Activated CD4-positive, alpha-beta T cell treated with anti-CD3 and anti-CD28 coated beads, Interleukin-2, amount 10 ng/mL, durations not matched to agents 24 days and 14 days (primary cell): Measurements from ENCODE around the gene HSPB7. TPM values are rescaled to one million over a fixed set of nuclear protein-coding genes. Genes with fewer than 3 reads are reported as not detected.
"Not testable (repeated sequence)": the region's sequence is repeated elsewhere in the genome, so short reads cannot be mapped to it uniquely, and the experiment has no call there.

ENCODE experiments used
- DNase-seq: peaks from one replicate; pipeline ENCODE4 v3.0.0; 2022
- H3K27ac Mint-ChIP-seq: one replicate; pipeline ENCODE4 v1.8.0; 2022; ENCODE audit warnings: mild to moderate bottlenecking, mixed read lengths
- H3K27me3 Mint-ChIP-seq: one replicate; pipeline ENCODE4 v1.8.0; 2022; ENCODE audit warnings: mixed read lengths
- H3K36me3 Mint-ChIP-seq: one replicate; pipeline ENCODE4 v1.8.0; 2022; ENCODE audit warnings: low read depth, mild to moderate bottlenecking, mixed read lengths
- H3K4me1 Mint-ChIP-seq: one replicate; pipeline ENCODE4 v1.8.0; 2021; ENCODE audit warnings: mixed read lengths
- H3K4me3 Mint-ChIP-seq: one replicate; pipeline ENCODE4 v1.8.0; 2022; ENCODE audit warnings: mild to moderate bottlenecking, moderate library complexity, mixed read lengths
- H3K9me3 Mint-ChIP-seq: one replicate; pipeline ENCODE4 v1.8.0; 2021; ENCODE audit warnings: mixed read lengths
- intact Hi-C: fragments of 100-400 bp; cut with micrococcal nuclease; formaldehyde crosslinking; loops from one replicate; pipeline ENCODE4 v1.15.1; 2023
- total RNA-seq: library from RNA; stranded (reverse); gene quantifications from 2 replicates; pipeline ENCODE4 v1.2.3, GENCODE V29; 2022

Gene HSPB7
- total RNA-seq, 1 donor from 2014 or later: not detected

GRCh38 chr1:16056521-16056912, 38.7 kb upstream of the HSPB7 start:
- DNase-seq, H3K27me3 Mint-ChIP-seq, H3K9me3 Mint-ChIP-seq, H3K4me3 Mint-ChIP-seq, H3K4me1 Mint-ChIP-seq, H3K36me3 Mint-ChIP-seq, H3K27ac Mint-ChIP-seq: not testable (repeated sequence)
- intact Hi-C loops: loop anchor here (1.0 kb wide), 2 partner anchors 47 to 264 kb away; no protein-coding TSS in a partner anchor

DNA sequence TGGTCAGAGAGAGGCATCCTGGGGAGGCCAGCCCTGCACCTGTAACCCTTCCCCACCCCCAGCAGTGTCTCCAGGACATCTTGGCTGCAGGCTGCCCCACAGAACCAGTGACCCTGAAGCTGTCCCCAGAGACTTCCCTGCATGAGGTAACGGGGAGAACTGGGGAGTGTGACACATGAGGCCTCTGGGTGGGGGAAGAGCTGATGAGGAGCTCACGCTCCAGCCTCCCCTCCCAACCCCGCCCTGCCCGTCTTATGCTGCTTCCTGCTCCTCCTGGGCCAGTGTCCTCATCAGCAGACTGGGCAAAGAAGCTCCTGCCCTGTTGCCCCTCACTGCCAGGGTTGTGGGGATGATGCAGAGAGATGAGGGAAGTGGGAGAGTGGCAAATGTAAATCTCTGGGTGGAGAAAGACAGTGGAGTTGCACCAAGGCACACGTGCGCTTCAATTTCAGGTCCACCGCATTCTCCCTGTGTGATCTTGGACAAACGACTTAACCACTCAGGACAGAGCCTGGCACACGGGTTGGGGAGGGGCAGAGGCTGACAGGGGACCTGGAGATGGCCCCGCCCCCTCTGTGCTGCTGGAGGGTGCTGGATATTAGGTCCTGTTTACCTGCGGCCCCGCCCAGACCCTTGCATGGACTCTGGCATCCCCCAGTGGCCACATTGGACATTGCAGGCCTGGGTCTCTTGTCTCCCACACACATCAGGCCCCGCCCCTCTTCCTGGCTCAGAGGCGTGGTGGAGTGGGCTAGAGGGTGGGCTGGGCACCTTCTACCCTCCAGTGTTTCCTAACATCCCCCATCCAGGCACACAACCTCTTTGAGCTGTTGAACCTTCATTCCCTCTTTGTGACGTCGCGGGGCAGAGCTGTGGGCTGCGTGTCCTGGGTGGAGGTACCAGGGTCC, 38.0 kb upstream of the HSPB7 start:
- no peak overlapping the region for H3K27ac Mint-ChIP-seq
- H3K9me3 Mint-ChIP-seq: no peaks in the 10 kb centered on the region
- H3K27me3 Mint-ChIP-seq: peaks cover 7% of the 10 kb centered on the region
- intact Hi-C loops: loop anchor here (1.0 kb wide), 2 partner anchors 47 to 264 kb away; no protein-coding TSS in a partner anchor
- H3K4me1 Mint-ChIP-seq: peaks cover 6% of the 10 kb centered on the region
- H3K36me3 Mint-ChIP-seq: no peaks in the 10 kb centered on the region
- DNase-seq: peak; percentile 96
- no peak overlapping the region for H3K4me3 Mint-ChIP-seq

GRCh38 chr1:16054598-16055540, 37.0 kb upstream of the HSPB7 start:
- DNase-seq: no peak
- no peak overlapping the region for H3K4me3 Mint-ChIP-seq
- no peaks in the 10 kb centered on the region for H3K9me3 Mint-ChIP-seq
- H3K36me3 Mint-ChIP-seq: no peaks in the 10 kb centered on the region
- peaks cover 4% of the 10 kb centered on the region for H3K27me3 Mint-ChIP-seq
- peaks cover 6% of the 10 kb centered on the region for H3K4me1 Mint-ChIP-seq
- H3K27ac Mint-ChIP-seq: no peak overlapping the region
- intact Hi-C loops: no loop called here

GRCh38 chr1:16053781-16054502, 36.1 kb upstream of the HSPB7 start:
- intact Hi-C loops: no loop called here
- H3K4me1 Mint-ChIP-seq: peaks cover 6% of the 10 kb centered on the region
- H3K36me3 Mint-ChIP-seq: no peaks in the 10 kb centered on the region
- no peak overlapping the region for H3K4me3 Mint-ChIP-seq
- no peaks in the 10 kb centered on the region for H3K9me3 Mint-ChIP-seq
- H3K27me3 Mint-ChIP-seq: peaks cover 9% of the 10 kb centered on the region
- H3K27ac Mint-ChIP-seq: no peak overlapping the region
- DNase-seq: no peak

DNA sequence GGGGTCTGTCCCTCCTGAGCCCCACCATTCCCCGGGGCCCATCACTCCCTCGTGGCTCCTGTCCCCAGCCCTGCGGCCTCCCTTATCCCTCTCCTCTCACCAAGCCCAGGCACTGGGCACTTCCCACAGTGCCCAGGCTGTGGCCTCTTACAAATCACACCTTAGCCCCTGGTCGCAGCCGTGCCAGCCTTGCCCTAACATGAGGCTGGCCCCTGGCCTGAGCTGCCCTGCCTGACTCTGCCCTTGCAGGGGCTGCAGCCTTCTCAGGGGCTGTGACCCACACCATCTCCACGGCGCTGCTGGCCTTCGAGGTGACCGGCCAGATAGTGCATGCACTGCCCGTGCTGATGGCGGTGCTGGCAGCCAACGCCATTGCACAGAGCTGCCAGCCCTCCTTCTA, 34.1 kb upstream of the HSPB7 start:
- intact Hi-C loops, H3K4me1 Mint-ChIP-seq, H3K36me3 Mint-ChIP-seq, H3K4me3 Mint-ChIP-seq, H3K27me3 Mint-ChIP-seq, DNase-seq, H3K27ac Mint-ChIP-seq, H3K9me3 Mint-ChIP-seq: not testable (repeated sequence)

DNA sequence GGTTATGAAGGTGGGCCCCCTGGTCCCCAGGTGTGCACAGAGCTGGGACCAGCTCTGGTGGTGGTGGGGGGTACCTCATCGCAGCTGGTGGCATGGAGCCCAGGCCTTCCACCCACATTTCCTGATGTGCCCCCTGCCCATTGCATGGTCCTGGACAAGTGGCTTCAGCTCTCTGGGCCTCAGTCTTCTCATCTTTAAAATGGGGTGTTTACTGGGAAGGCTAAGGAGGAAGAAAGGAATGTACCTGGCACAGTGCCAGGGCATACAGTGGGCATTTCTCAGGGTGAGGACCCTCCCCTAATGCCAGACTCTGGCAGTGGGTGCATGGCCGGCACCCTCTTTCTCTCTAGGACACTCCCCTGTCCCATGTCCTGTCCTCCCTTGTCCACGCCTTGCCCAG, 33.2 kb upstream of the HSPB7 start:
- Mint-ChIP-seq H3K36me3 (no peaks in the 10 kb centered on the region), H3K9me3 (no peaks in the 10 kb centered on the region), H3K4me3 (no peak overlapping the region), H3K27ac (no peak overlapping the region), H3K4me1 (peaks cover 4% of the 10 kb centered on the region), H3K27me3 (peaks cover 9% of the 10 kb centered on the region)
- intact Hi-C loops: no loop called here
- DNase-seq: no peak

- Mint-ChIP-seq H3K4me1 (no peaks in the 10 kb centered on the region), H3K4me3 (no peak overlapping the region), H3K27me3 (peaks cover 9% of the 10 kb centered on the region), H3K36me3 (no peaks in the 10 kb centered on the region), H3K9me3 (no peaks in the 10 kb centered on the region), H3K27ac (no peak overlapping the region)
- intact Hi-C loops: no loop called here
- no peak for DNase-seq
Observed at GRCh38 chr1:16050328-16050727, 32.5 kb upstream of the HSPB7 start.

DNA sequence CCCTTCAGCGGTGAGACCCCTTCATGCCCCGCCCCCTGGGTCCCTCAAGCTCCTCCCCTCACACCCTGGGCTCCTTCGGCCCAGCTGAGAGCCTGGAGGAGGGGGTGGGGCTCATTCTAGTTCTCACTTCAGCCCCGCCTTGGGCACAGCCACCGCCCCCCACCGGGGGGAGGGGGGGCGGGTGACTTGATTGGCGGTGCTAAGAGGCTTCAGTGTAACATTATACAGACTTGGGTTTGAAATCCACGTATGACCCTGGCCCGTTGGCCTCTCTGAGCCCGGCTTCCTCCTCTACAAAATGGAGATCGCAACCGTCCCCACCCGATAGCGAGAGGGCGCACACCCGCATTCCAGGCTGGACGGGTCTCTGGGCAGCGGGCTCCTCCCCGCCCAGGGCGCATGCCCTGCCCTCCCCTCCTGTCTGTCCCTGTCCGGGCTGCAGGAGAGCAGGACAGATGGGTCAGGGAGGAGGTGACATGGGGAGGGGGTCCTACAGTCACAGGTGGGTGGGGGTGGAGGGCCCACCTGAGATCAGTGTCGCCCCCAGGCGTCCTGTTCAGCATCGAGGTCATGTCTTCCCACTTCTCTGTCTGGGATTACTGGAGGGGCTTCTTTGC, 30.8 kb upstream of the HSPB7 start:
- no peaks in the 10 kb centered on the region for H3K36me3 Mint-ChIP-seq
- no peak overlapping the region for H3K27ac Mint-ChIP-seq
- H3K9me3 Mint-ChIP-seq: no peaks in the 10 kb centered on the region
- H3K27me3 Mint-ChIP-seq: peaks cover 9% of the 10 kb centered on the region
- H3K4me3 Mint-ChIP-seq: peak overlapping the region; percentile 34
- DNase-seq: peak; percentile 75
- no peaks in the 10 kb centered on the region for H3K4me1 Mint-ChIP-seq
- intact Hi-C loops: no loop called here

DNA sequence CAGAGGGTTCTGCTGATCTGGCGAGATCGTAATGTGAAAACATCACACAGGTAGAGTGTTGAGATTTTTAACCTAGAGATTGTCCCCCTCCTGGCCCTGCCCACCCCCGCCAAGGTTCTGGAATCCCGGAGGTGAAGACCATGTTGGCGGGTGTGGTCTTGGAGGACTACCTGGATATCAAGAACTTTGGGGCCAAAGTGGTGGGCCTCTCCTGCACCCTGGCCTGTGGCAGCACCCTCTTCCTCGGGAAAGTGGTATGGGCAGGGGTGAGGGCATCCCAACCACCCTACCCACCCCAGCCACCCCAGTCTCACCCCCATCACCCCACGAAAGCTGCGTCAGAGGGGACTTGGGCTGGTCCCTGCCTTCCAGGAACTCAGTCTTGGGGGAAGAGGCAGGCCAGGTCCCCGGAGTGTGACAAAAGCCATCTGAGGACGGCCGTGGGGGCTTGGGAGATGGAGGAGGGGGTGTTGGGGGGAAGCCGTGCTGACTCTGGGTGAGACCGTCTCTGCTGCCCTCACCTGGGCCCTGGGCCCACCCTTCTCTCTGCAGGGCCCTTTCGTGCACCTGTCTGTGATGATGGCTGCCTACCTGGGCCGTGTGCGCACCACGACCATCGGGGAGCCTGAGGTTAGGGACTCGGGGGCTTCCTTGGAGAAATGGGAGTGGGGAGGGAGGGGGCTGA, 30.1 kb upstream of the HSPB7 start:
- Mint-ChIP-seq H3K4me3 (no peak overlapping the region), H3K27me3 (peaks cover 9% of the 10 kb centered on the region), H3K36me3 (no peaks in the 10 kb centered on the region), H3K4me1 (no peaks in the 10 kb centered on the region), H3K9me3 (no peaks in the 10 kb centered on the region), H3K27ac (no peak overlapping the region)
- intact Hi-C loops: no loop called here
- DNase-seq: no peak

- intact Hi-C loops: no loop called here
- H3K9me3 Mint-ChIP-seq: no peaks in the 10 kb centered on the region
- H3K4me3 Mint-ChIP-seq: no peak overlapping the region
- H3K36me3 Mint-ChIP-seq: no peaks in the 10 kb centered on the region
- H3K27me3 Mint-ChIP-seq: peaks cover 9% of the 10 kb centered on the region
- H3K4me1 Mint-ChIP-seq: no peaks in the 10 kb centered on the region
- no peak for DNase-seq
- H3K27ac Mint-ChIP-seq: no peak overlapping the region
Observed at GRCh38 chr1:16046842-16047241, 29.0 kb upstream of the HSPB7 start.

DNA sequence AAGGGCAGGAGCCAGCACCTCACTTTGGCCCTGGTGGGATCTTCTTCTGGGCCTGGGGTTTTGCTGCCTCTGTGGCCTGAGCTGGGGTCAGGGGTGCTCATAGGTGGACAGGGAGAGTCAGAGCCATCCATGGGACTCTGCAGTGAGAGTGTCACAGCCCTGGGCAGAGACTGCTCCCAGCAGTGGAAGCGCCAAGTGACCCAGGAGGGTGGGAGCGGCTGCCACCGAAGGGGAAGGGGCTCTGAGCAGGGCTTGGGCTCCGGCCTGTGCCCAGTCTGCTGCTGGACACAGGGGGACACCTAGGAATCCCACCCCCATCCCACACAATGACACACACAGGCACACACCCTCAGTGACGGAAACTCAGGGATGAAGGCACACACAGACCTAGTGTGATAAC, 26.1 kb upstream of the HSPB7 start:
- intact Hi-C loops: no loop called here
- no peaks in the 10 kb centered on the region for H3K36me3 Mint-ChIP-seq
- no peak overlapping the region for H3K27ac Mint-ChIP-seq
- no peaks in the 10 kb centered on the region for H3K9me3 Mint-ChIP-seq
- peaks cover 2% of the 10 kb centered on the region for H3K27me3 Mint-ChIP-seq
- no peaks in the 10 kb centered on the region for H3K4me1 Mint-ChIP-seq
- no peak overlapping the region for H3K4me3 Mint-ChIP-seq
- no peak for DNase-seq

- Mint-ChIP-seq H3K27ac (no peak within 1 kb of the TSS), H3K9me3 (no peaks in the 10 kb centered on the region), H3K27me3 (peaks cover 2% of the 10 kb centered on the region), H3K4me1 (no peaks in the 10 kb centered on the region), H3K36me3 (no peaks in the 10 kb centered on the region), H3K4me3 (no peak within 1 kb of the TSS)
- intact Hi-C loops: no loop called here
- no peak for DNase-seq
Observed at GRCh38 chr1:16043521-16043920, 25.7 kb upstream of the HSPB7 start, which contains the start of gene CLCNKB. Gene CLCNKB, plus strand, starts transcription at chr1:16043782. Its CDS starts 711 bp downstream, at chr1:16044493.

DNA sequence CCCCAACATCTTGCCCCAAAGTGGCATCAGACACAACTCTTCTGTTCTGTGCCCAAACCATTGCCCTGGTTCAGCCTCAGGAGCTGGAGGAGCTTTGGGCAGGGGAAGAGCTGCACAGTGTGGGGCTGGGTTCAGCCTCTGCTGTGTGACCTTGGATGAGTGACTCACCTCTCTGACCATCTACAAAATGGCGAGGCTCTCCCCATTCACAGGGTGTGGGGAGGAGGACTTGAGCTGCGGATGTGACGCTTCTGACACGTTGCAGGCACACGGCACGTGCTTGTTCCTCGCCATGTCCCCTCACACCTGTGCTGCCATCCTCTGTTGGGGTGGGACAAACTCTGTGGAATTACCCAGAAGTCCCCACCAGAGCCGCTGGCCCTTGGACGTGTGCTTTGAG, 24.8 kb upstream of the HSPB7 start:
- H3K4me3 Mint-ChIP-seq, H3K9me3 Mint-ChIP-seq, DNase-seq, H3K27me3 Mint-ChIP-seq, H3K36me3 Mint-ChIP-seq, intact Hi-C loops, H3K27ac Mint-ChIP-seq, H3K4me1 Mint-ChIP-seq: not testable (repeated sequence)
